ENCODE results near the gene KIF6.

Gene KIF6

DNA sequence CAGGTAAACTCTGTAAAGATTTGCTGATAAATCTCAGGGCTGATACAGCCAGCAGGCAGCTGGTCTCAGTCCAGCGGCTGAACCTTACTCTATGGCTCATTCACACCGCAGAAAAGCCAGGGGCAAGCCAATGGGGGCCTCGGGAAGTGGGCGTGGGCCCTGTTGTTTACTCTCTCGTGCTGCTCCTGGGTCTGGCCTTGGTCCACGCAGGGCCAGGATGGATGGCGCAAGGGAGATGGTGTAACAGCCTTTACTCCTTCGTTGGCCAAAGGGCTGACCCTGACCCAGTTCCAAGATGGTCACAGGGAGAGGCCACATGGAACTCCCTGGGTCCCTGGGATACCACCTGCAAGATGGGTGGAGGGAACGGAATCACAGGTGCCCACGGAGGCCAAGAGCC lies 427.1 kb downstream of the KIF6 start:
- POLR2A ChIA-PET = no interaction called here
- H3K36me3 ChIP-seq (ENCODE audit: control insufficient read depth in 2 of 2, insufficient read depth in 1 of 2, low read length in 2 of 2) = no peaks in the 10 kb centered on the region
- CTCF ChIA-PET = no interaction called here
- H3K4me3 ChIP-seq (ENCODE audit: low read depth, low read length) = no peak overlapping the region
- H3K9me3 ChIP-seq (ENCODE audit: control insufficient read depth, insufficient read depth, low read depth, low read length) = no peaks in the 10 kb centered on the region
- H3K4me1 ChIP-seq (ENCODE audit: control insufficient read depth, insufficient read depth, low read length) = no peaks in the 10 kb centered on the region
- TF ChIP-seq ZNF707 (tag by site-specific recombination; IDR thresholded peaks at IDR 0.05) (no peak), SALL2 (tag by site-specific recombination; IDR thresholded peaks at IDR 0.05; ENCODE audit: borderline replicate concordance) (no peak), ZNF341 (tag by site-specific recombination; IDR thresholded peaks at IDR 0.05; ENCODE audit: low read depth) (no peak), ZNF830 (tag by site-specific recombination; IDR thresholded peaks at IDR 0.05; ENCODE audit: low read depth) (no peak), GLIS1 (tag by site-specific recombination; IDR thresholded peaks at IDR 0.05) (no peak), ZNF174 (tag by site-specific recombination; IDR thresholded peaks at IDR 0.05) (no peak)
- H3K27ac ChIP-seq (ENCODE audit: extremely low read depth, low read depth, low read length) = no peak overlapping the region

DNA sequence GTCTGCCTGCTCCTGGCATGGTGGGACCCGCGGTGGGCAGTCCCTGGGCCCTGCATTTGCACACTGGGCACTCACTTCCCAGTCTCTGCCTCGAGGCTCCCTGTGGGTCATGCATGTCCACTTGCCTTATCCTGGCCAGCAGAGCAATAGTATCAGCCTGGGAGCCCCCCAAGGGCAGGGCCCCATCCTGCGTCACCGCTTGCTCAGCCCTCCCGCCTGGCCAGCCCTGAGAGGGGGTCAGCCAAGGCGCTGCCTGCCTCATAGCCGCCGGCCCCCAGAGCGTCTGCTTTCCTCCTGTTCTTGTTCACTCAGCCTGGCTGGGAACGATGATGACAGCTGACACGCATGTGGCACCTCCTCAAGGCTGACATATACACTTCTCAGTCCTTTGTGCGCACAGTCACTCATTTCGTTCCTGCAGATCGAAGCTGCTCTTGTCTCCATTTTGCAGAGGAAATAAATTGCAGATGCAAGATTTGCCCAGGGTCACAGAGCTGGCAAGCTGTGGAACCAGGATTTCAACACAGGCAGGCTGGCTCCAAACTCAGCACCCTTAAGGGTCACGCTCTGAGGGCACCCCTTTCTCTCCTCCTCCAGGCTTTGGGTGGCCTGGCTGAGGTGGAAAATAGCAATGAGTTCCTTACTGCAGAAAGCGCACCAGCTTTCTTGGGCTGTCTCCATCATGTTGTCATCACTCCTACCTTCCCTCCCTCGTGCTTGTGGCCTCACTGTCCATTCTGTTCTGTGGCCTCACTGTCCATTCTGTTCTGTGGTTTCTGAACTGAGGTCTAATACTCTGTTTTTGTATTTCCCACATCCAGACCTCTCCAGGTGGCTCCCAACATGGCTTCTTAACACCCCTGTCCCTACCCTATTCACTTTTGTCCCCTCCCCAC lies 428.2 kb downstream of the KIF6 start:
- Histone ChIP-seq H3K27ac (ENCODE audit: extremely low read depth, low read depth, low read length) (no peak overlapping the region), H3K36me3 (ENCODE audit: control insufficient read depth in 2 of 2, insufficient read depth in 1 of 2, low read length in 2 of 2) (no peaks in the 10 kb centered on the region), H3K4me3 (ENCODE audit: low read depth, low read length) (no peak overlapping the region), H3K9me3 (ENCODE audit: control insufficient read depth, insufficient read depth, low read depth, low read length) (no peaks in the 10 kb centered on the region), H3K4me1 (ENCODE audit: control insufficient read depth, insufficient read depth, low read length) (0 out of 2 replicates have a peak, but pooled peaks cover 1% of the 10 kb centered on the region)
- CTCF ChIA-PET = interaction anchor here (0.5 to 1.4 kb wide), 3 partner anchors 13 to 51 kb away, joined by 3 read pairs; no protein-coding TSS in a partner anchor
- POLR2A ChIA-PET = no interaction called here
- TF ChIP-seq ZEB2 (tag by site-specific recombination; IDR thresholded peaks at IDR 0.05) (no peak), ZNF426 (tag by site-specific recombination; IDR thresholded peaks at IDR 0.05) (no peak), HOXC10 (CRISPR knock-in tag; IDR thresholded peaks at IDR 0.05) (no peak), ZBTB48 (tag by site-specific recombination; IDR thresholded peaks at IDR 0.05) (no peak), ZBTB8A (tag by site-specific recombination; IDR thresholded peaks at IDR 0.05) (no peak), ZNF843 (tag by site-specific recombination; IDR thresholded peaks at IDR 0.05) (no peak), ZSCAN16 (tag by site-specific recombination; IDR thresholded peaks at IDR 0.05) (no peak)
- TF ChIP-seq, protein P1, sequence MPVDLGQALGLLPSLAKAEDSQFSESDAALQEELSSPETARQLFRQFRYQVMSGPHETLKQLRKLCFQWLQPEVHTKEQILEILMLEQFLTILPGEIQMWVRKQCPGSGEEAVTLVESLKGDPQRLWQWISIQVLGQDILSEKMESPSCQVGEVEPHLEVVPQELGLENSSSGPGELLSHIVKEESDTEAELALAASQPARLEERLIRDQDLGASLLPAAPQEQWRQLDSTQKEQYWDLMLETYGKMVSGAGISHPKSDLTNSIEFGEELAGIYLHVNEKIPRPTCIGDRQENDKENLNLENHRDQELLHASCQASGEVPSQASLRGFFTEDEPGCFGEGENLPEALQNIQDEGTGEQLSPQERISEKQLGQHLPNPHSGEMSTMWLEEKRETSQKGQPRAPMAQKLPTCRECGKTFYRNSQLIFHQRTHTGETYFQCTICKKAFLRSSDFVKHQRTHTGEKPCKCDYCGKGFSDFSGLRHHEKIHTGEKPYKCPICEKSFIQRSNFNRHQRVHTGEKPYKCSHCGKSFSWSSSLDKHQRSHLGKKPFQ (tag by site-specific recombination; IDR thresholded peaks at IDR 0.05) = no peak
- TF ChIP-seq, protein P2, sequence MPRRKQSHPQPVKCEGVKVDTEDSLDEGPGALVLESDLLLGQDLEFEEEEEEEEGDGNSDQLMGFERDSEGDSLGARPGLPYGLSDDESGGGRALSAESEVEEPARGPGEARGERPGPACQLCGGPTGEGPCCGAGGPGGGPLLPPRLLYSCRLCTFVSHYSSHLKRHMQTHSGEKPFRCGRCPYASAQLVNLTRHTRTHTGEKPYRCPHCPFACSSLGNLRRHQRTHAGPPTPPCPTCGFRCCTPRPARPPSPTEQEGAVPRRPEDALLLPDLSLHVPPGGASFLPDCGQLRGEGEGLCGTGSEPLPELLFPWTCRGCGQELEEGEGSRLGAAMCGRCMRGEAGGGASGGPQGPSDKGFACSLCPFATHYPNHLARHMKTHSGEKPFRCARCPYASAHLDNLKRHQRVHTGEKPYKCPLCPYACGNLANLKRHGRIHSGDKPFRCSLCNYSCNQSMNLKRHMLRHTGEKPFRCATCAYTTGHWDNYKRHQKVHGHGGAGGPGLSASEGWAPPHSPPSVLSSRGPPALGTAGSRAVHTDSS (tag by site-specific recombination; IDR thresholded peaks at IDR 0.05) = no peak

DNA sequence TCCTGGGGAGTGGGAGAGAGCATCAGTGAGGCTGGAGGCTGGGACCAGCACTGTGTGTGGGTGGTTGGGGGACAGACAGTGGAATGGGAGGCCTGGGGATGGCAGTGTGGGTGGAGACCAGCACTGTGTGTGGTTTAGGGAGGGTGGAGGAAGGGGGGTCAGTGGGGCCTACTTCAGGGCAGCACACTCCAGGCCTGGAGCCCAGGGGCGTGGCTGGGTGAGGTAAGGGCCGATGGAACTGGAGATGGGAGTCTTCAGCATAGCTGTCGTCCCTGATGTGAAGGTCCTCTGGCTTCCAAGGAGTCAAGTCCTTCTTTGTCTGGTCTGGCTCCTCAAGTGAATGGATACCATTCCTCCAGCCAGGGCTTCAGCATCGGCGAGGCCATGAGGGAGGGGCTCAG lies 429.6 kb downstream of the KIF6 start:
- Histone ChIP-seq H3K4me1 (ENCODE audit: control insufficient read depth, insufficient read depth, low read length) (0 out of 2 replicates have a peak, but pooled peaks cover 2% of the 10 kb centered on the region), H3K36me3 (ENCODE audit: control insufficient read depth in 2 of 2, insufficient read depth in 1 of 2, low read length in 2 of 2) (no peaks in the 10 kb centered on the region), H3K9me3 (ENCODE audit: control insufficient read depth, insufficient read depth, low read depth, low read length) (no peaks in the 10 kb centered on the region), H3K4me3 (ENCODE audit: low read depth, low read length) (no peak overlapping the region), H3K27ac (ENCODE audit: extremely low read depth, low read depth, low read length) (no peak overlapping the region)
- ChIA-PET CTCF (interaction anchor here (0.6 to 1.4 kb wide), 3 partner anchors 14 to 523 kb away, joined by 3 to 7 read pairs (median 3); no protein-coding TSS in a partner anchor), POLR2A (no interaction called here)
- peak; percentile 2; the same call in 1 of the 2 replicates for TF ChIP-seq ZBTB20 (tag by site-specific recombination; IDR thresholded peaks at IDR 0.05)
- no peak for TF ChIP-seq SALL2 (tag by site-specific recombination; IDR thresholded peaks at IDR 0.05; ENCODE audit: borderline replicate concordance)
- no peak for TF ChIP-seq ZIC2 (tag by site-specific recombination; IDR thresholded peaks at IDR 0.05)
- TF ChIP-seq GLIS2 (tag by site-specific recombination; IDR thresholded peaks at IDR 0.05) = 0 out of 2 replicates have a peak, but pooled peaks have one; percentile 28
- TF ChIP-seq EGR2 (tag by site-specific recombination; IDR thresholded peaks at IDR 0.05; ENCODE audit: low read depth) = peak; percentile 96
- no peak for TF ChIP-seq ZNF138 (tag by site-specific recombination; IDR thresholded peaks at IDR 0.05; ENCODE audit: borderline replicate concordance)
- no peak for TF ChIP-seq ZNF48 (tag by site-specific recombination; IDR thresholded peaks at IDR 0.05)
- TF ChIP-seq, protein P3, sequence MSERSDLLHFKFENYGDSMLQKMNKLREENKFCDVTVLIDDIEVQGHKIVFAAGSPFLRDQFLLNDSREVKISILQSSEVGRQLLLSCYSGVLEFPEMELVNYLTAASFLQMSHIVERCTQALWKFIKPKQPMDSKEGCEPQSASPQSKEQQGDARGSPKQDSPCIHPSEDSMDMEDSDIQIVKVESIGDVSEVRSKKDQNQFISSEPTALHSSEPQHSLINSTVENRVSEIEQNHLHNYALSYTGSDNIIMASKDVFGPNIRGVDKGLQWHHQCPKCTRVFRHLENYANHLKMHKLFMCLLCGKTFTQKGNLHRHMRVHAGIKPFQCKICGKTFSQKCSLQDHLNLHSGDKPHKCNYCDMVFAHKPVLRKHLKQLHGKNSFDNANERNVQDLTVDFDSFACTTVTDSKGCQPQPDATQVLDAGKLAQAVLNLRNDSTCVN (tag by site-specific recombination; optimal IDR thresholded peaks at IDR 0.05) = peak; percentile 18
- no peak for TF ChIP-seq ZNF221 (tag by site-specific recombination; IDR thresholded peaks at IDR 0.05; ENCODE audit: borderline replicate concordance)
- TF ChIP-seq ZNF785 (tag by site-specific recombination; IDR thresholded peaks at IDR 0.05) = no peak
- TF ChIP-seq ZFP69B (tag by site-specific recombination; IDR thresholded peaks at IDR 0.05) = peak; percentile 75
- no peak for TF ChIP-seq ZNF514 (tag by site-specific recombination; IDR thresholded peaks at IDR 0.05)
- no peak for TF ChIP-seq REPIN1 (tag by site-specific recombination; IDR thresholded peaks at IDR 0.05; ENCODE audit: low read depth)
- TF ChIP-seq GLIS1 (tag by site-specific recombination; IDR thresholded peaks at IDR 0.05) = no peak; the same call in 1 of the 2 replicates
- TF ChIP-seq ZFHX2 (tag by site-specific recombination; conservative IDR thresholded peaks at IDR 0.05) = peak; percentile 99
